CD4-positive, alpha-beta T cell treated with Interleukin-15 for 1 hour (primary cell): ENCODE measurements around the gene SYTL5.

Experiments
- DNase-seq: peaks from one replicate; pipeline ENCODE4 v3.0.0-alpha.2; 2020

Gene SYTL5

GRCh38 chrX:38095971-38096529 is 89.7 kb downstream of the SYTL5 start:
- no peak for DNase-seq

- DNase-seq, result no peak
These were observed 93.3 kb downstream of the SYTL5 start for GRCh38 chrX:38099688-38100087.

DNA sequence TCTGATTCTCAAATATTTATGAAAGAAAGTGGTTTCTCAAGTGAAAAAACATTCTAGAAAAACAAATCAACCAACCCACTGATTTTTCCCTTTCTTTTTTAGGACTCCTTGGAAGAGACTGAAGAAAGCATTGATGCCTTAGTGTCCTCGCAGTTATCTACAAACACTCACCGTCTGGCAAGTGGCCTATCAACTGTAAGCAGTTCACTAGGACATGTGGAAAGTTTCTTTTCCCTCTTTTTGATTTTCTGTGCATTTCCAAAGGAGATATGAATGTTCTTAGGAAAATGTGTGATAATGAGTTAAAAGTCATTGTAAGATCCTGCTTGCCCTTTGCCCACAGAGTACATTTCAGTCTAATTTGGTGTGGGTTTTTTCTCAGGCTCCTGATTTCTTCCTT is 95.9 kb downstream of the SYTL5 start:
- no peak for DNase-seq

DNA sequence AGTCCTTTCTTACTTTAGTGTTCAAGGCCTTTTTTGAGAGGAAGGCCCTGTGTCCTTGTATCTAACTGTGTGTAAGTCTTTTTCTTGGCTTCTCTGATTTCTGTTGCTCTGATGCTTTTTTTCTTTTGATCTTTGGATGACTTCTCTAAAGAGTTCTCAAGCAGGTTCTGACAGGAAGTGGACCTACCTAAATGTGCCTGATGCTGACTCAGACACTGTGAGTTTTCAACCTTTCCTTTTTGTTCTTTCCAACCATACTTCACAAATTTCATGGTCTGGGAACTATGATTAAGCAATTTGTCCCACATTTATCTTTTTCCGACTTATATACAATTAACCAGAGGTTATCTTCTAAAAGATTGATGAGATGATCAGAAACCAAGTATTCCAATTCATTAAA is 96.5 kb downstream of the SYTL5 start:
- DNase-seq, result no peak

DNA sequence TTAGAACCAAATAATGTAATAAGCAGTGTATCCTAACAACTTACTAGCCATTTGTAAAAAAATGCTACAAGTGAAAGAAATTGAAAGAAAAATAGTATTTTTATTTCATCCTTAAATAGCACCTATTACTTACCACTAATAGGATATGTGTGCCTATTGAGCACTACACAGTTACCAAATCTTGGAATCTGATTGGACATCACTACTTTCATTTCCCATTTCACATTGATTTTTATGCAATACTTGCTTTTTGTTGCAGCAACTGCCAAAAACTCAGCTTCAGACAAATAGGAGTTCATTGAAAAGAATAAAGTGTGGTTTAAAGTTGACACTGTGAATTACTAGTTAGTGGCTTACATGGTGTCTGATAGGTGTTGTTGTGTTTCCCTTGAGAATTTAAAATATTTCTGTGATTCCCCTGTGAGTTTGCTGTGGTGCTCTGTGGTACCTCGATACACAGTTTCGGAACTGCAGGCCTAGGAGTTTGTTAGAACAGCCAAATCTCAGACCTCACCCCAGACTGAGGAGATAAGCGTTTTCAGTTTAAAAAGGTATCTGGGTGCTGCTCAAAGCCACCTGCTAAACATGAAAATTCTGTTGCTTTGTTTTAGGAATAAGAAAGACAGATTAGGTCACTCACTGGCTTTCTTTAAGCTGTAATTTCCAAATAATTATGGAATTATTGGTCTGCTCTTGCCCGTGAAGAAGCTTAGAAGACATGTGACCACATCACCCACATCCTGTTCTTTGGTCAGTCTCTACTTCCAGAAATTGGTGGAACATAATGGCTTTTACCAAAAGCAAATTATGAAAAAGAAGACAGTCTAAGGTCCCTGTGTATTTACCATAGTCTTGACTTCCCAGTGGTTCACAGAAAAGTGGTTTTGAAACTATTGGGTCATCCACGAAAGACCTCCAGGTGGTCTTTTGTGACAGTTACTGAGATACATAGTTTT is 97.8 kb downstream of the SYTL5 start:
- DNase-seq, result no peak

GRCh38 chrX:38105216-38105725 is 98.9 kb downstream of the SYTL5 start:
- DNase-seq, result no peak

GRCh38 chrX:38106991-38107655 is 100.8 kb downstream of the SYTL5 start:
- DNase-seq, result no peak

GRCh38 chrX:38108364-38108763 is 102.0 kb downstream of the SYTL5 start:
- no peak for DNase-seq

DNA sequence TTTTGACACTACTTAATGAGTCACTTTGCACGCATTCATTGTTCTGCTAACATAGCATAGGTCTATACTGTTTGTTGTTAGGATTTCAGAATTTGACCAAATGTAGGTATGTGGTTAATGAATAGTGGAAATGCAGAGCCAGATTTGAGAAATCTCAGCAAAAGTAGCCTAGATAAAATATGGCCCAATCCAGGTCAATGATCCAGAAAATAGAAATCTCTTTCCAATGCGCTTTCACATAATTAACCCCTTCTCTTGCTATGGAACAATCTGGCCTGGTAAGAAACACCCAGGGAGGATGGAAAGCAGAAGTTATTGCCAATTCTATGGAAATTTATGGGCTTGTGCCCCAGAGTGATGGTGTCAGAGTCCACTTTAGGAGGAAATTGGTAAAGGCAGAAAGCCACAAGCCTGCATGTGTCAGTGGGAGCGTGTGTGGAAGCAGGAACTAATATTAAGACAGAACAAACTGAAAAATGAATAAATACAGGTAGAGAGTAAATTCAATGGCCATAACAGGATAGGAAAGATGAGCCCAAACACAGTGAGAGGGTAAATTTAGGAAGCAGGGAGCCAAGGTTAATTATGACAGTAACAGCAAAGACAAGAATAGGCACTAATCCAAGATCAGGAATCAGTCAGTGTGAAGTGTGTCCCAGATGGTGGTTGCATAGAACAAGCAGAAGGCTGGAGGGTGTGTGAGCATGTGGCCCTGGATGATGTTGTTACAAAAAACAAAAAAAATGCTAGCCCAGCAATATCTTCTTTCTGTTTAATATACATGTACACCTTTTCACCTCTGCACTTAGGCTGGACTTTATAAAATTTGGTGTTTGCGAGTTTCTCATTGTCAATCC is 102.9 kb downstream of the SYTL5 start:
- DNase-seq, result no peak

- DNase-seq, result no peak
These were observed 103.9 kb downstream of the SYTL5 start for GRCh38 chrX:38110231-38110630.

DNA sequence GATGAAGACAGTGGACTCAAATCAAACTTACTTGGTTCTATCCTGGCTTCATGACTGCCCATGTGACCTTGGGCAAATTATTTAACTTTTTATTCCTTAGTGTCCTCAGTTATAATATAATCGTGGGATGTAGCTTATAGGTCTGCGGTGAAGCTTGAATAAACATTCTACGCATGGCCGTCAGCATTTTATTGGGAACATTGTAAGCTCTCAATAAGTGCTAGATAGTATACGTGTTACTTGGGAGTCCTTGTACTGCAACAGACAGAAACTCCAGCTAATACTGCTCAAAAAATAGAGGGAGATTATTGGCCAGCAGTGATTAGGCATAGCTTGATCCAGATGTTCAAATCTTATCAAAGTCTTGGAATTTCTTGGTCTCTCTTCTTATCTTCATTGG is 104.8 kb downstream of the SYTL5 start:
- no peak for DNase-seq

DNA sequence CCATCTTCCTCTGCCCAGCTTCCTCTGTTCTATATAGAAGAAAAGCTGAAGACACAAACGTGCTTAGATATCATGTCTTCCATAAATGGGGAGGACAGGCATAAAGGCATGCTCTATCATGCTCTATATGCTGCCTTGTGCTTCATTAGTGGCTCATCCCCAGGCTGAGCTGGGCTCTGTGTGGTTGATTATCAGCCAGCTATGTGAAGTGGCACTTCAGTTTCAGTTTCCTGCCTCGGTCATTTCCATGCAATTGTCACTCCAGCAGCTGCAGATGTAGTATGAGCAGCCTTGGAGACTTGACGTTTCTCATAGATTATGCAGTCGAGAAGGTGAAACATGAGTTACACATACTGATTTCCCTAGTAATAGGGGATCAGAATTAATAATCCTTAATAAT is 106.2 kb downstream of the SYTL5 start:
- no peak for DNase-seq

- DNase-seq, result no peak
These were observed 110.4 kb downstream of the SYTL5 start for GRCh38 chrX:38116706-38117105.

GRCh38 chrX:38117485-38117884 is 111.1 kb downstream of the SYTL5 start:
- no peak for DNase-seq

GRCh38 chrX:38124000-38124399 is 117.6 kb downstream of the SYTL5 start:
- no peak for DNase-seq

GRCh38 chrX:38126179-38126578 is 119.8 kb downstream of the SYTL5 start:
- DNase-seq, result no peak

- DNase-seq, result no peak
These were observed 121.6 kb downstream of the SYTL5 start for GRCh38 chrX:38127961-38128360.

DNA sequence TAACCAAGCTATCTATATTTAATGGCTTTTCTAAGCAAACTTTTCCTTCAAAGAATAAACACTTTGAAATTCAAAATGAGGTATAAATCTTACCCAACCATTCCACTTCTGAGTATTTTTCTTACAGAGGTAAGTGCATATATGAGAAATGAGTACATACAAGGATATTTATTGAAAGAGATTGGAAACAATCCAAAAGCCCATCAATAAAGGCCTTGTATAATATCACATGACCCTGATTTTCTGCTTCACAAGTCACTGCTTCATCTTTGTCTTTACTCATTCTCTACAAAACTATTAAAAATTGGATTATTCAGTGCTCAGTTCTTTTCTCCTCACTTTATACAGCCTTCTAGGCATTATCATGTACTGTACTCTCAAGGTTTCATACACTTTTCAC is 123.0 kb downstream of the SYTL5 start:
- no peak for DNase-seq

DNA sequence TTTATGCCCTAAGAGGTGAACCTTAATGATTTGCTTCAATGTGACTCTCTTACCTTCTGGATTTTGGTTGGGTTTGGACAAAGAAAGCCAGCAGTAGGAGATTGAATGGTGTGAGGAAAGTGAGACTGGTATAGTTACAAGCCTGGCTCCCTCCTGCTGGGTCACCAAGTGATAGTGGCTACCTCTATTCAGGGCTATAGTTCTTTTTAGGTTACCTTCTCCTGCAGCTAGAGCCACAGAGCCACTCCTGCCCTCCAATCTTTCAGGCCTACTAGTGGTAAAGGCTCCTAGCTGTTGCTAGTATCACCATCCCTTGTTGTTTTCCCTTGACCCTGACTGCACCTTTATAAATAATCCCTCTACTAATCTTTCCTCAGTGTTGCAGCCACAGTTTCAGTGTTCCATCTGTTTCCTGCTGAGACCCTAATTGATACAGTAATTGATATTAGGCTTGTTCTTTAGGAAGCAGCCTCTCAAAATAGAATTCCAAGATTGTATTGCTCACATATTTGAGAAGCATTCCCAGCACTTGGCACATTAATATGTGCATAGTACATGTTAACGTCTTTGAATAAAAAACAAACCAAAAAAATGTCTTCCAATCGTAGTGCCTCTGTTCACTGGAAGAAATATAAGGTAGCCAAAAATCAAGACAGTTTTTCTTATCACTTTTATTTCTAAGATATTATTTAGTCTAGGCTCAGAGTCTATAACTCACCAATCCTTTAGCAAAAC is 132.0 kb downstream of the SYTL5 start:
- no peak for DNase-seq

GRCh38 chrX:38138900-38139299 is 132.5 kb downstream of the SYTL5 start:
- no peak for DNase-seq

GRCh38 chrX:38142610-38143009 is 136.3 kb downstream of the SYTL5 start:
- DNase-seq, result no peak

DNA sequence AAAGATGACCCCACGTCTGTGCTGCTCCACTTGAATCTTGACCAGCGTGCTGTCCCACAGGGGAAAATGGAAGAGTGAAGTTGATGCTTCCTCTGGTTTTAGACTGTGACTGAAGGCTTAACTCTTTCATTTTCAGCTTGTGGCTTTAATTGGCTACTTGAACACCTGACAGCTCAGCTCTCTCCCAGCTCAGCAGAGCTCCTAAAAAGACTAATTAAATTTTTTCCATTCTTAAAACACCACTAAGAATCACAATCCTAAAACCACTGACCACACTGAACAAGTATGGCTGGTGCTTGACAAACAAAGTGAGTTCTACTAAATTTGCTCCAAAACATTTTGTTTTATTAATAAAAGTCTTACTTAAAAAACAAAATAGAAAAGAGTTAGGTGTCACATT is 142.7 kb downstream of the SYTL5 start:
- no peak for DNase-seq
